Measurements from ENCODE around the gene KLHL5.
"Not testable (repeated sequence)": the region's sequence is repeated elsewhere in the genome, so short reads cannot be mapped to it uniquely, and the experiment has no call there.

Gene KLHL5

GRCh38 chr4:39114436-39114835 lies 52.4 kb downstream of the KLHL5 start:
- DNase-seq: no peak

GRCh38 chr4:39118034-39118658 lies 56.1 kb downstream of the KLHL5 start:
- peak; percentile 15 for DNase-seq

- no peak for DNase-seq
Measured at GRCh38 chr4:39120418-39120817, 58.4 kb downstream of the KLHL5 start.

GRCh38 chr4:39124885-39125599 lies 63.0 kb downstream of the KLHL5 start:
- DNase-seq: no peak

GRCh38 chr4:39125600-39125985 lies 63.6 kb downstream of the KLHL5 start:
- no peak for DNase-seq

GRCh38 chr4:39126256-39127095 lies 64.4 kb downstream of the KLHL5 start:
- no peak for DNase-seq

- no peak for DNase-seq
Measured at GRCh38 chr4:39133623-39134022, 71.6 kb downstream of the KLHL5 start.

- DNase-seq: no peak
Measured at GRCh38 chr4:39134683-39135306, 72.8 kb downstream of the KLHL5 start.

GRCh38 chr4:39138227-39138626 lies 76.2 kb downstream of the KLHL5 start:
- not testable (repeated sequence) for DNase-seq

- DNase-seq: no peak
Measured at GRCh38 chr4:39146211-39146610, 84.2 kb downstream of the KLHL5 start.

GRCh38 chr4:39154009-39154408 lies 92.0 kb downstream of the KLHL5 start:
- DNase-seq: no peak

GRCh38 chr4:39157520-39157919 lies 95.5 kb downstream of the KLHL5 start:
- no peak for DNase-seq

- no peak for DNase-seq
Measured at GRCh38 chr4:39166177-39166576, 104.1 kb downstream of the KLHL5 start.

- DNase-seq: no peak
Measured at GRCh38 chr4:39166669-39167068, 104.6 kb downstream of the KLHL5 start.

GRCh38 chr4:39169426-39169825 lies 107.4 kb downstream of the KLHL5 start:
- no peak for DNase-seq

- no peak for DNase-seq
Measured at GRCh38 chr4:39170301-39170700, 108.3 kb downstream of the KLHL5 start.
